ENCODE results near the gene SMAD2. TPM values are rescaled to one million over a fixed set of nuclear protein-coding genes. Genes with fewer than 3 reads are reported as not detected.

SMAD2 gene
- total and polyA plus RNA-seq, 2 experiments from 2014 or later: 52.4 to 77.7 TPM

- in situ Hi-C loops (cut with MboI): no loop called here
- no peak overlapping the region for H3K4me3 ChIP-seq
- H3K27me3 ChIP-seq (replicated peaks; ENCODE audit: insufficient read depth): no peaks in the 10 kb centered on the region
- no peak overlapping the region for H3K4me2 ChIP-seq (ENCODE audit: unreplicated experiment)
- TF ChIP-seq EZH2 (IDR thresholded peaks at IDR 0.05; ENCODE audit: insufficient read depth, poor library complexity, severe bottlenecking): no peak
- TF ChIP-seq EZH2phosphoT487 (IDR thresholded peaks at IDR 0.05; ENCODE audit: insufficient read depth, low read depth): no peak
- no peak for DNase-seq
- H3F3A ChIP-seq (ENCODE audit: insufficient read depth): no peaks in the 10 kb centered on the region
- no peaks in the 10 kb centered on the region for H3K36me3 ChIP-seq (ENCODE audit: low read depth)
- no peak overlapping the region for H2AFZ ChIP-seq
- WGBS, 2 experiments (ENCODE audit: low coverage in 1 of 2, low lambda C conversion rate in 2 of 2, missing lambda C conversion rate in 2 of 2): 66 to 67% methylated on average over 11 of the region's 11 CpGs
- no peaks in the 10 kb centered on the region for H3K79me2 ChIP-seq (ENCODE audit: insufficient read depth)
- no peak overlapping the region for H3K9ac ChIP-seq
- no peak overlapping the region for H3K27ac ChIP-seq
- no peaks in the 10 kb centered on the region for H3K4me1 ChIP-seq (ENCODE audit: insufficient read depth)
- no peaks in the 10 kb centered on the region for H4K20me1 ChIP-seq (ENCODE audit: insufficient read depth)
- no peaks in the 10 kb centered on the region for H3K9me2 ChIP-seq (ENCODE audit: insufficient read depth)
- H3K9me3 ChIP-seq (ENCODE audit: low read depth): no peaks in the 10 kb centered on the region
Observed at GRCh38 chr18:47798366-47798765, 132.1 kb downstream of the SMAD2 start.

GRCh38 chr18:47797126-47797525 is 133.3 kb downstream of the SMAD2 start:
- in situ Hi-C loops (cut with MboI): no loop called here
- Histone ChIP-seq H4K20me1 (ENCODE audit: insufficient read depth) (no peaks in the 10 kb centered on the region), H3K4me3 (no peak overlapping the region), H3K9ac (no peak overlapping the region), H3F3A (ENCODE audit: insufficient read depth) (no peaks in the 10 kb centered on the region), H3K36me3 (ENCODE audit: low read depth) (no peaks in the 10 kb centered on the region), H3K27ac (no peak overlapping the region), H3K4me1 (ENCODE audit: insufficient read depth) (no peaks in the 10 kb centered on the region), H2AFZ (no peak overlapping the region), H3K9me3 (ENCODE audit: low read depth) (no peaks in the 10 kb centered on the region), H3K79me2 (ENCODE audit: insufficient read depth) (no peaks in the 10 kb centered on the region), H3K27me3 (replicated peaks; ENCODE audit: insufficient read depth) (0 out of 2 replicates have a peak, but pooled peaks cover 6% of the 10 kb centered on the region), H3K4me2 (ENCODE audit: unreplicated experiment) (no peak overlapping the region), H3K9me2 (ENCODE audit: insufficient read depth) (no peaks in the 10 kb centered on the region)
- WGBS, 2 experiments (ENCODE audit: low coverage in 1 of 2, low lambda C conversion rate in 2 of 2, missing lambda C conversion rate in 2 of 2): 66% methylated on average over 5 of the region's 5 CpGs
- TF ChIP-seq EZH2 (IDR thresholded peaks at IDR 0.05; ENCODE audit: insufficient read depth, poor library complexity, severe bottlenecking) (no peak), EZH2phosphoT487 (IDR thresholded peaks at IDR 0.05; ENCODE audit: insufficient read depth, low read depth) (no peak)
- no peak for DNase-seq

GRCh38 chr18:47795434-47795814 is 135.0 kb downstream of the SMAD2 start:
- TF ChIP-seq EZH2 (IDR thresholded peaks at IDR 0.05; ENCODE audit: insufficient read depth, poor library complexity, severe bottlenecking): no peak
- no peak for TF ChIP-seq EZH2phosphoT487 (IDR thresholded peaks at IDR 0.05; ENCODE audit: insufficient read depth, low read depth)
- Histone ChIP-seq H4K20me1 (ENCODE audit: insufficient read depth) (no peaks in the 10 kb centered on the region), H3K9ac (no peak overlapping the region), H3K79me2 (ENCODE audit: insufficient read depth) (no peaks in the 10 kb centered on the region), H3K27ac (no peak overlapping the region), H3K9me2 (ENCODE audit: insufficient read depth) (no peaks in the 10 kb centered on the region), H3K36me3 (ENCODE audit: low read depth) (no peaks in the 10 kb centered on the region), H3K9me3 (ENCODE audit: low read depth) (no peaks in the 10 kb centered on the region), H3K4me2 (ENCODE audit: unreplicated experiment) (no peak overlapping the region), H3K4me1 (ENCODE audit: insufficient read depth) (no peaks in the 10 kb centered on the region), H3K27me3 (replicated peaks; ENCODE audit: insufficient read depth) (peaks cover 6% of the 10 kb centered on the region), H3F3A (ENCODE audit: insufficient read depth) (no peaks in the 10 kb centered on the region), H2AFZ (no peak overlapping the region), H3K4me3 (no peak overlapping the region)
- 26 to 28% methylated on average over 7 of the region's 7 CpGs for WGBS, 2 experiments (ENCODE audit: low coverage in 1 of 2, low lambda C conversion rate in 2 of 2, missing lambda C conversion rate in 2 of 2)
- DNase-seq: no peak
- in situ Hi-C loops (cut with MboI): no loop called here

DNA sequence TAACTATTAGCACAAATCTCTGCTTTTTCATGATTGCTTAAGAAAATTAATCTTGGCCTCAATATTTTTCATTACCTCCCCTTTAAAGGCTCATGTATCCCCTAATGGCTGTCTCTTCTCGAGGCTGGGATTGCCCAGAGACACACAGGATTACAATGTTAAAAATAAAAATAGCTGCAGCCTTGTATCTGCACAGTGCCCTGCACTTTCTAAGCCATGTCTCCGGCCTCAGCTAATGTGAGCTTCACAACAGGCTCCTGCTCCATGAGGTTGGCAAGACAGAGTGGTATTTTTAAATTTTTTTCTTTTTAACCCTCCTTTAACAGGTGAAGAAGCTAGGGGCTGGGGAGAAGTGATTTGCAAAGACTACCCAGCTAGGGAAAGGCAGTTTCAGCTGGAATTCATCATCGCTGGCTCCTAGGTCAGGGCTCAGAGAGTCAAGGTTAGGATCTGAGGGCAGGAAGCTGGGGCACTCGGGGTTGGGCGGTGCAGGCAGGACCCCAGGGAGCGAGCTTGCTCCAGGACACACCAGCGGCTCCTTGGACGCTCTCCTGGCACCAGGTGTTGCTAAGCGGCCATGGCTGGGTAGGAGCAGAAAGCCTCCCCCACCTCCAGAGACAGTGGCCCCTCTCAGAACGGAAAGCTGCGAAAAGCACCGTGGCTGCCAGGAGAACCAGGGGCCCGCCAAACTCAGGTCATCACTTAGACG is 135.6 kb downstream of the SMAD2 start:
- Histone ChIP-seq H4K20me1 (ENCODE audit: insufficient read depth) (no peaks in the 10 kb centered on the region), H3K4me1 (ENCODE audit: insufficient read depth) (no peaks in the 10 kb centered on the region), H3K9ac (no peak overlapping the region), H2AFZ (no peak overlapping the region), H3F3A (ENCODE audit: insufficient read depth) (no peaks in the 10 kb centered on the region), H3K9me3 (ENCODE audit: low read depth) (no peaks in the 10 kb centered on the region), H3K4me2 (ENCODE audit: unreplicated experiment) (no peak overlapping the region), H3K27me3 (replicated peaks; ENCODE audit: insufficient read depth) (peaks cover 6% of the 10 kb centered on the region), H3K4me3 (no peak overlapping the region), H3K79me2 (ENCODE audit: insufficient read depth) (no peaks in the 10 kb centered on the region), H3K9me2 (ENCODE audit: insufficient read depth) (no peaks in the 10 kb centered on the region), H3K36me3 (ENCODE audit: low read depth) (no peaks in the 10 kb centered on the region), H3K27ac (no peak overlapping the region)
- in situ Hi-C loops (cut with MboI): no loop called here
- no peak for TF ChIP-seq EZH2phosphoT487 (IDR thresholded peaks at IDR 0.05; ENCODE audit: insufficient read depth, low read depth)
- DNase-seq: no peak
- whole genome bisulfite sequencing, 2 experiments (ENCODE audit: low coverage in 1 of 2, low lambda C conversion rate in 2 of 2, missing lambda C conversion rate in 2 of 2): 35 to 44% methylated on average over 12 to 13 of the region's 14 CpGs

Measured in GM23248 (cell line).